Right renal pelvis (tissue), 4 donors: Measurements from ENCODE around the gene HPD. TPM values are rescaled to one million over a fixed set of nuclear protein-coding genes. Genes with fewer than 3 reads are reported as not detected.

Experiments used
- DNase-seq, 4 donors: peaks; one replicate each; pipeline ENCODE4 v3.0.0-alpha.2; 2013; ENCODE audit warnings: low read depth in 4 of 4, low spot score in 3 of 4, missing footprints in 1 of 4
- polyA plus RNA-seq, 4 donors: library from polyadenylated mRNA; unstranded; fragments of 120-200 nt; gene quantifications; one replicate each; pipeline ENCODE4 v1.2.1, GENCODE V29; 2013; ENCODE audit not compliant: insufficient read length in 4 of 4

The HPD gene
- polyA plus RNA-seq, 4 donors: 1.5 to 5.3 (median 3.6) TPM

DNA sequence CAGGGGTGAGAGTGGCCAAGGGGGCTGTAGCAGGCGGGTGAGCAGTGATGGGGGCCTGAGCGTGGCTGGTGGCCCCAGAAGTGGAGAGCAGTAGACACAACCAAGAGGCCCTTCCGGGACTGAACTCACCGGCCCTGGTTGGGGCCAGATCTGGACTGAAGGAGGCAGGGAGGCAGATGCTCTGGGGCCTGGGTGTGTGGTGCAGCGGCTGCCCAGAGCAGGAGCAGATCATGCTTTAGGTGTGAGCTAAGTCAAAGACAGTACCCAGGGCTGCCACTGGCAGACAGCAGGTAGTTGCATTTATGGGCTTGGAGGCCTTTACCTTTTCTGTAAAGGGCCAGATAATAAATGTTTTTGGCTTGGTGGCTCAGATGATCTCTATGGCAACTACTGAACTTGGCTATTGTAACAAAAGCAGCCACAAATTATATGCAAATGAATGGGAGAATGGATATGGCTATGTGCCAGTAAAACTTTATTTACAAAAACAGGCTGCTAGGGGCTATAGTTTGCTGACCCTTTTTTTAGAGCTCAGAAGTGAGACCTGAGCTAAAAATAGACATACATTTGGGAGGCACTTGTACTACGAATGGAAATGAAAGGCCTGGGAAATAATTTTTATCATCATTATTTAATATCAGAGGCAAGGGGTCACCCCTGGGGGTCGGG lies 29.3 kb downstream of the HPD start:
- no peak for DNase-seq

DNA sequence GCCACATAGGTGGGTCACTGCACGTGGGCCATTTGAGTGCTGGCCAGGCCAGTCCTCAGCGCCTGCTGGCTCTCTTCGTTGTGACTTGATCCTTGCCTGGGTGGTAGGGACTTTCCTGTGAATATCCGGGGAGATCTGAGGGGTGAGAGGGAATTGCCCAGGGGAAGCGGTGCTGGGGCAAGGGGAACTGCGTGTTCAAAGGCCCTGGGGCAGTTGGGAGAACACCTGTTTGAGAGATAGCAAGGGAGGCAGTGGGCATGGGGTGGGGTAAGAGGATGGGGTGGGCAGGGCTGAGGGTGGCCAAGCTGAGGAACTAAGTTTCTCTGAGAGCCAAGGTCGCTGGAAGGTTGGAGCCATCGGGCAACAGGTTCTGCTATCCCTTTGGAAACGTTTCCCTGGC lies 29.8 kb downstream of the HPD start:
- no peak for DNase-seq

DNA sequence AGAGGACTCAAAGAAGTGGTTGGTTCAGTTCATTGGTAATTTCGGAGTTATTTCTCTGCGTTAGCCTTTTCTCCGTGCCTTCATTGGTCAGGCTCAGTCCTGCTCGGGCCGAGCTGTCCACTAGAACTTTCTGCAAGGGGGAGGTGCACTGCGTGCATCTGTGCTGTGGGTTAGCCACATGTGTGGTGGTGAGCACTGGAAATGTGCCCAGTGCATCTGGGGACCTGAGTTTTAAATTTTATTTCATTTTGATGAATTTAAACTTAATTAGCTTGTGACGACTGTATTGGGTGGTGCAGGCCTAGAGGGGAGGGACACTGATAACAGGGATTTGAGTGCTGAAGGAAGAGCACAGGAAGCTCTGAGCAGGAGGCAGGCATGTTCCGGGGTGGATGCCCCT lies 30.4 kb downstream of the HPD start:
- no peak for DNase-seq

DNA sequence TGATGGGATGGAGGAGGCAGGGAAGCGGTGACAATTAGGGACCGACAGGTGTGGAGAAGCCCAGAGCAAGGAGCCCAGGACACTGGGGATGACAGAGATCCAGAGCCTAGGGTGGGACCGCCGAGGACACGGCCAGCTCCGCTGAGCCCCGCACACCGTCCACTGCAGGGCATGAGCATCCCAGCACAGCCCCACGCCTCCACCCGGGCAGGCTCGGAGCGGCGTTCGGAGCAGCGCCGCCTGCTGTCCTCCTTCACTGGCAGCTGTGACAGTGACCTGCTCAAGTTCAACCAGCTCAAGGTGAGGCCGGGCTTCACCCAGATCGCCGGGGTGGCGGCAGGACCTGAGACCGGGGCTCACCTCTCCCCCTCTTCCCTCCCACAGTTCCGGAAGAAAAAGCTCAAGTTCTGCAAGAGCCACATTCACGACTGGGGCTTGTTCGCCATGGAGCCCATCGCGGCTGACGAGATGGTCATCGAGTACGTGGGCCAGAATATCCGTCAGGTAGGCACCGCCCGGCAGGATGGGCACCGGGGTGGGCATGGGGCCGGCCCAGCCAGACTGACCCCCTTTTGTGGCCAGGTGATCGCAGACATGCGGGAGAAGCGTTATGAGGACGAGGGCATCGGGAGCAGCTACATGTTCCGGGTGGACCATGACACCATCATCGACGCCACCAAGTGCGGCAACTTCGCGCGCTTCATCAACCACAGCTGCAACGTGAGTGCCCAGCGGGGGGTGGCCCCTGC lies 31.1 kb downstream of the HPD start:
- DNase-seq: no peak

DNA sequence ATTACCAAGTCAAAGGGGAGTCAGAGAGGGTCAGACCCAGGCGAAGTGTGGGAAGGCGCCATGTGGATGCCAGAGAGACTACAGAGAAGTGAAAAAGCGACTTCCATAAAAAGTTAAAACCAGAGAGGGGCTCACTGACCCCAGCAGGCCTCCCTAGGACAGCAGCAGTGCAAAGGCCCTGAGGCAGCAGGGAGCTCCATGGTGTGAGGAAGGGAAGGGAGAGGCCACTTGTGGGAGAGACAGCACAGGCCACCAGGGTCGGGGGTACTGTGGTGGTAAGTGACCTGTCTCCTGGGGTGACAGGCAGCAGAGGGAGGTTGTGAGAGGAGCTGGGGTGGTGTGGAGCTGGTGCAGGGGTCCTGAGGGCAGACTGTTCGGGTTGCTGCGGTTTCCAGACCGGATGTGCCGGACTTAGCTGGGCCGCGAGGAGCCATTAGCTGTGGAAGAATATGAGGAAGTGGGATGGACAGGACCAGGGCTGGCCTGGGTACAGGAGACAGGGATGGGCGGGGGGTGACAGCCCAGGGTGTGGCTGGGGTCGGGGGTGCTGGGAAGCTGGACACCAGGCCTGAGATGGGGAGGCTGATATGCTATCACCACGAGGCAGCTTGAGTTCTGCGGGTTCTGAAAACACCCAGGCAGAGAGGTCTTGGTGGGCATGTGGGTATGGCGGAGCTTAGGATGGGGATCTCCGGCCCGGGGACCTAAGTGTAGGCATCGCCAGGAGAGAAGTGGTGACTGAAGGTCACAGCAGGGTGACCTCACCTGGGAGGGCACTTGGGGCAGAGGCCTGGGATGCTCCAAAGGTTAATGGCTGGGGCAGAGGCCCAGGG lies 32.1 kb downstream of the HPD start:
- DNase-seq: no peak

DNA sequence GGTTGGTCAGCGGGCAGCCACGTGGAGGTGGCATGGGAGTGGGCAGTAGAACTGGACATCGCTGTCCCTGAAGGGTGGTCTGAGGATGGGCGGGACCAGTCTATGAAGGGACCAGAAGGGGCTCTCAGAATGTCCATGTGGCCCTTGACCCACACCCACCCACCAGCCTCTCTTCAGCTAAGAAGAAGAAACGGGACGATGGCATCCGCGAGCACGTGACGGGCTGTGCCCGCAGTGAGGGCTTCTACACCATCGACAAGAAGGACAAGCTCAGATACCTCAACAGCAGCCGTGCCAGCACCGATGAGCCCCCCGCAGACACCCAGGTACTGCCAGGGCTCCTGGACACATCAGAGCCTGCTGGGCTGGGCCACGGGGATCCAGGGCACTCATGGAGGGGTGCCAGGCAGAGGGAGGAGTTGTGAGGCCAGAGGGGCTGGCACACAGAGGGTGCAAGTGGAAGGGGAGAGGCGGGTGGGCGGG lies 33.6 kb downstream of the HPD start:
- DNase-seq: no peak

DNA sequence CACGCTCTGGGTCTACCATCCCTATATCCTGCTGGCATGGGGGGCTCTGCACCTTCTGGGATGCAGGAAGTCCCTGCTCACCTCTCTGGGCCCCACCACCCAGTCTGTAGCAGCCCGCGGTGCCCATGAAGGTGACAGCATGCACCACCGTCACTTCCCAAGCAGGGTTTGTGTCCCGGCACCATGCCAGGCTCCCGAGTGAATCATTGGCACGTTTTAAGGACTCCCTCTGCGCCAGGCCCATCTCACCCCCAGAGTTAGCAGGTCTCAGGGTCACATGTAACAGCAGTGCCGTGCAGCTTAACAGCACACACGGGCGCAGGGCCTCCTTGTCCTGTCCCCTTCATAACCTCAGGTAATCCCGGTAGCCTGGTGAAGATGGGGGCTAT lies 34.9 kb downstream of the HPD start:
- no peak for DNase-seq

DNA sequence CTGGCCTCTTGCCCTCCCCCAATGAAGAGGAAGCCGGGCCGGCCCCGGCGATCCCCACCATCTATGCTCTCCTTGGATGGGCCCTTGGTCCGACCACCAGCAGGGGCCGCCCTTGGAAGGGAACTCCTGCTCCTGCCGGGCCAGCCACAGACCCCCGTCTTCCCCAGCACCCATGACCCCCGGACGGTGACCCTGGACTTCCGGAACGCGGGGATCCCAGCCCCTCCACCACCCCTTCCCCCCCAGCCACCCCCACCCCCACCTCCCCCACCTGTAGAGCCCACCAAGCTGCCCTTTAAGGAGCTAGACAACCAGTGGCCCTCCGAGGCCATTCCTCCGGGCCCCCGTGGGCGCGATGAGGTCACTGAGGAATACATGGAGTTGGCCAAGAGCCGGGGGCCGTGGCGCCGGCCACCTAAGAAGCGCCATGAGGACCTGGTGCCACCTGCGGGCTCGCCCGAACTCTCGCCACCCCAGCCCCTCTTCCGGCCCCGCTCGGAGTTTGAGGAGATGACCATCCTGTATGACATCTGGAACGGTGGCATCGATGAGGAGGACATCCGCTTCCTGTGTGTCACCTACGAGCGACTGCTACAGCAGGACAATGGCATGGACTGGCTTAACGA lies 35.4 kb downstream of the HPD start:
- no peak for DNase-seq

DNA sequence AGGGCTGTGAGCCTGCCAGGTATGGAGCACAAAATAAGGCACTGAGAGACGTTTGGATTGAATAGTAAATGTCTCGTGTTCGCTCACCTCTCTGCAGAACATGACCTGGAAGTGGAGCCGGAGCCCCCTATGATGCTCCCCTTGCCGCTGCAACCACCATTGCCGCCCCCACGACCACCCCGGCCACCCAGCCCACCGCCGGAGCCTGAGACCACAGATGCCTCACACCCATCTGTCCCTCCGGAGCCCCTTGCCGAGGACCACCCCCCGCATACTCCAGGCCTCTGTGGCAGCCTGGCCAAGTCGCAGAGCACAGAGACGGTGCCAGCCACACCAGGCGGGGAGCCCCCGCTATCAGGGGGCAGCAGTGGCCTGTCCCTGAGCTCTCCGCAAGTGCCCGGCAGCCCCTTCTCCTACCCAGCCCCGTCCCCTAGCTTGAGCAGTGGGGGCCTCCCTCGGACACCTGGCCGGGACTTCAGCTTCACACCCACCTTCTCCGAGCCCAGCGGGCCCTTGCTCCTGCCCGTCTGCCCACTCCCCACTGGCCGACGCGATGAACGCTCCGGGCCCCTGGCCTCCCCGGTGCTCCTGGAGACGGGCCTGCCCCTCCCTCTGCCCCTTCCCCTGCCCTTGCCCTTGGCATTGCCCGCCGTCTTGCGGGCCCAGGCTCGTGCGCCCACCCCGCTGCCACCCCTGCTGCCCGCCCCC lies 36.1 kb downstream of the HPD start:
- DNase-seq: no peak

DNA sequence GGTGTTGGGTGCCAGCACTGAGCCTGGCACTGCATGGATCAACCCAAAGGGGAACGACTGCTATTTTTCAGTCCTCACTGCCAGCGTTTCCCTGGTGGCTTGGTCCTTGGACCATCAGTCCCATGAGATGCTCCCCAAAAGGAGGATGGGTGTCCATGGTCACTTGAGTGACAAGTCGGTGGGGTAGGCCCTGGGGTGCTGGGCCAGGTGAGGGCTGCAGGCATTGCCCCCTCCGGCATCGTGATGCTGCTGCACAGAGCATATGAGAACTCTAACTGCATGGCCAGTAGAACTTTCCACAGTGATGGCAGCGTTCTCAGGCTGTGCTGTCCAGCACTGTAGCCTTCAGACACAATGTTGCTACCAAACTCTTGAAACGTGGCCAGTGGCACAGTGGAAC lies 38.6 kb downstream of the HPD start:
- DNase-seq: no peak

DNA sequence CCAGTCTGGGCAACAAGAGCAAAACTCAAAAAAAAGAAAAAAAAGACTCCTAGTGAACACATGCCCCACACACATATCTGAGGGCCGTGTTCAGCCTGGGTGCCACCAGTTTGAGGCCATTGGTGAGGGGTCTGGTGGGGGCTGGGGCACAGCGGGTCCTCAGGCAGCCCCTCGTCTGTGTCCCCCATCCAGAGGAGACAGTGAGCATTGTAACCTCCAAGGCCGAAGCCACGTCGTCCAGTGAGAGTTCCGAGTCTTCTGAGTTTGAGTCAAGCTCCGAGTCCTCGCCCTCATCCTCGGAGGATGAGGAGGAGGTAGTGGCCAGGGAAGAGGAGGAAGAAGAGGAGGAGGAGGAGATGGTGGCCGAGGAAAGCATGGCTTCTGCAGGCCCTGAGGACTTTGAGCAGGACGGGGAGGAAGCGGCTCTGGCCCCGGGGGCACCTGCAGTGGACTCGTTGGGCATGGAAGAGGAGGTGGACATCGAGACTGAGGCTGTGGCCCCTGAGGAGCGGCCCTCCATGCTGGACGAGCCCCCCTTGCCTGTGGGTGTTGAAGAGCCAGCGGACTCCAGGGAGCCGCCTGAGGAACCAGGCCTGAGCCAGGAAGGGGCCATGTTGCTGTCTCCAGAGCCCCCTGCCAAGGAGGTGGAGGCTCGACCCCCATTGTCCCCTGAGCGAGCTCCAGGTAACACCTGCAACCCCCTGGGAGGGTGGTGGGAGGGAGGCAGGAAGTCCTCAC lies 39.3 kb downstream of the HPD start:
- no peak for DNase-seq

DNA sequence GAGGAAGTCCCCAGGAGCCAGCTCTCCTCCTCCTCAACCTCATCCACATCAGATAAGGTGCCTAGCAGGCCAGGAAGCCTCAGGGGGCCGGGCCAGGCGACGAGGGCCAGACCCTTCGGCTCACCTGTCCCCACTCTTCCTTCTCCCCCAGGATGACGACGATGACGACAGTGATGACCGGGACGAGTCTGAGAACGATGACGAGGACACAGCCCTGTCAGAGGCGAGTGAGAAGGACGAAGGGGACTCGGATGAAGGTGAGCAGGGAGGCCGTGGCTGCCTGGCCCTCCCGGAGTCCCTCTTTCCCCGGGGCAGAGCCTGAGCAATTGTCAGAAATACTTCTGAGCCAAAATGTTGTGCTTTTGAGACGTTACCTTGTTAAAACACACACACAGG lies 41.0 kb downstream of the HPD start:
- DNase-seq: no peak

DNA sequence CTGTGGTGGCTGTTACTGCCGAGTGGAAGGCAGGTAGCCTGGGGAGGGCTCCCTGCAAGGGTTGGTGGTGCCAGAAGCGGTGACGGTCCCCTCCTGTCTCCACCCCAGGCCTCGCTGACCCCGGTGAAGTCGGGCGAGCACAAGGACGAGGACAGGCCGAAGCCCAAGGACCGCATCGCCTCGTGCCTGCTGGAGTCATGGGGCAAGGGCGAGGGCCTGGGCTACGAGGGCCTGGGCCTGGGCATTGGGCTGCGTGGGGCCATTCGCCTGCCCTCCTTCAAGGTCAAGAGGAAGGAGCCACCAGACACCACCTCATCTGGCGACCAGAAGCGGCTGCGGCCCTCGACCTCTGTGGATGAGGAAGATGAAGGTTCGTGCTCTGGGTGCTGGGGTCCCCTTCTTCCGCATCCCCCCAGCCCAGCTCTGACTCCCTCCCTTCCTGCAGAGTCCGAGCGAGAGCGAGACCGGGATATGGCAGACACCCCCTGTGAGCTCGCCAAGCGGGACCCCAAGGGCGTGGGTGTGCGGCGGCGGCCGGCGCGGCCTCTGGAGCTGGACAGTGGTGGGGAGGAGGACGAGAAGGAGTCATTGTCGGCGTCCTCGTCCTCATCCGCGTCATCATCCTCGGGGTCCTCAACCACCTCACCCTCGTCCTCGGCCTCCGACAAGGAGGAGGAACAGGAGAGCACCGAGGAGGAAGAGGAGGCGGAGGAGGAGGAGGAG lies 41.6 kb downstream of the HPD start:
- no peak for DNase-seq

DNA sequence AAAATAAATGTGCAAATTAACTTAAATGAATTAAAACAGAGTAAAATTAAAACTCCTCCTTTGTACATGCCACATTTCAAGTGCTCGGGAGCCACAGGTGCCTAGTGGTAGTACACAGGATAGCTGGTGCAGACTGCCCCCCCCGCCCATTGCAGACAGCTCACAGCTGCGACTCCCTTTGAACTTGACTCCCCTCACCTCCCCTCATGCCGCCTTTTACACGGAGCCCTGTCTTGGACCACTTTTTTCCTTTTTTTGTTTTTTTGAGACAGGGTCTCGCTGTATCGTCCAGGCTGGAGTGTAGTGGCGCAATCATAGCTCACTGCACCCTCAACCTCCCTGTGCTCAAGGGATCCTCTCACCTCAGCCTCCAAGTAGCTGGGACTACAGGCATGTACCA lies 43.4 kb downstream of the HPD start:
- no peak for DNase-seq

DNA sequence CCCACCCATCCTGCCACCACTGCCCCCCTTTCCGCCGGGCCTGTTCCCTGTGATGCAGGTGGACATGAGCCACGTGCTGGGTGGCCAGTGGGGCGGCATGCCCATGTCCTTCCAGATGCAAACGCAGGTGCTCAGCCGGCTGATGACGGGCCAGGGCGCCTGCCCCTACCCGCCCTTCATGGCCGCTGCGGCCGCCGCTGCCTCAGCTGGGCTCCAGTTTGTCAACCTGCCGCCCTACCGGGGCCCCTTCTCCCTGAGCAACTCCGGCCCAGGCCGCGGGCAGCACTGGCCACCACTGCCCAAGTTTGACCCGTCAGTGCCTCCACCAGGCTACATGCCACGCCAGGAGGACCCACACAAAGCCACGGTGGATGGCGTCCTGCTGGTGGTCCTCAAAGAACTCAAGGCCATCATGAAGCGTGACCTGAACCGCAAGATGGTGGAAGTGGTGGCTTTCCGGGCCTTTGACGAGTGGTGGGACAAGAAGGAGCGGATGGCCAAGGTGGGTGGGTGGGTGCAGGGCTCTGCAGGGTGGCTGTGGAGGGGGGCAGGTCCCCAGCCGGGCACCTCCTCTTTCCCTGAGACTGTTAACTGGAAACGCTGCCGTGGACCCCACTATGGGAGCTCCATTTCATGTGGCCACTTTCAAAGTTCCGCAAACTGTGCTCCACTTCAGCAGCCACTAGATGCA lies 44.1 kb downstream of the HPD start:
- no peak for DNase-seq

DNA sequence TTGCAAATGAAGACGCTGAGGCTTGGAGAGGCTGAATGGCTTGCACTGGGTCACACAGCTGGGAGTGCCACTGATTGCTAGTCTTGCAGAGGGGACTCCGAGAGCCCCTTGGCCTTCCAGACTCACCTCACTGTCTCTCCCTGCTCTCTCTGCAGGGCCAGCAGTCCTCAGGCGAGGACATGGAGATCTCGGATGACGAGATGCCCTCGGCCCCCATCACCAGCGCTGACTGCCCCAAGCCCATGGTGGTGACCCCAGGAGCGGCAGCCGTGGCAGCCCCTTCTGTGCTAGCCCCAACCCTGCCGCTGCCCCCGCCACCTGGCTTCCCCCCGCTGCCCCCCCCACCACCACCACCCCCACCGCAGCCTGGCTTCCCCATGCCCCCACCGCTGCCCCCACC lies 44.7 kb downstream of the HPD start:
- no peak for DNase-seq

DNA sequence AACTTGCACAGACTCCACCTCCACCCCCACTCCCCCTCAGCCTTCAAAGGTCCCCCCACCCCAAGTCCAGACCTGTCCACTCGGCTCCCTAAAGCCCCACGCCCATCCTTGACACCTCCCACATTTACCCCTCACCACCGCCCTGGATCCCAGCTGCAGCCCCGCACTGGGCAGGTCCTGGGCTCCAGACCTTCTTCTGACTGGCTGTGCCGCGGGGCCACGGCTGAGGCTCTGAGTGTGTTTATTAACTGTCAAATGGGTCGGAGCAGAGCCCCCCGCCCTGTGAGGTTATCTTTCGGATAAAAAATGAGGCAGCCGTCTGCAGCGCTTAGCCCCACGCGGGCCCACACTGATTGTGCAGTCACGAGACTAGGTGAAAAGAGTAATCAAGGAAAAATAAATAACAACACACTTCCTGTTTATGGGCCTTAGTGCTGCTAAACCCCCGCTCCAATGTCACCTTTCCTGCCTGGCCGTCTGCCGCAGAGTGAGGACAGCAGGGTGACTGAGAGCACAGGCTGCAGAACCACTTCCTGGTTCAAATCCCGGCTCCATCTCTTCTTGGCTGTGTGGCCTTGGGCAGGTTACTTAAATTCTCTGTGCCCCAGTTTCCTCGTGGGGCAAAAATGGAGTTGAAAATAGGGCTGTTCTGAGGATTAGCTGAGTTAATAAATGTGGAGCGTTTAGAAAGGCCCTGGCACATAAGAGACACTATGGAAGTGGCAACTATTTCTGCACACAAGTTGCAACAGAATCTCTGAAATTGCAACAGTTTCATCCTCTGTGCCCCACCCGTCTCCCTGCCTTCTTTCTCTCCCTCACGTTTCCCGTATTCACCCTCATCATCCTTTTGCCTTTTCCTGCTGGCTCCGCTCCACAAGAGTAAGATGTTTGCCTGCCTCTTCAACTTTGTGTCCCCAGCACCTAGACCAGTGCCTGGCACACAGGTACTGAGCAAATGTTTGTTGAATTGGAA lies 45.5 kb downstream of the HPD start:
- DNase-seq: no peak
